MCF 10A (cell line): ENCODE results near the gene ZSCAN20. TPM values are rescaled to one million over a fixed set of nuclear protein-coding genes. Genes with fewer than 3 reads are reported as not detected.
A peak's percentile ranks its signal among the peaks of the same experiment; 100 is the strongest.

Source experiments
- BruUV-seq: library from RNA; stranded (reverse); fragments of 400-500 nt; replicated peaks from 2 replicates; lab custom pipeline; 2021; lab: Mats Ljungman, UMichigan
- CTCF ChIA-PET: fragments of 300-600 bp; sonication (Branson Sonifier 250); formaldehyde crosslinking; extraction: SDS; loops from one replicate; lab custom pipeline; 2021; ENCODE audit warnings: antibody characterized with exemption, inconsistent platforms; lab: Yijun Ruan, JAX
- POLR2A ChIA-PET: fragments of 300-600, 350-650 bp; sonication (Branson Sonifier 250); formaldehyde crosslinking; extraction: SDS; loops from one replicate; lab custom pipeline; 2020; ENCODE audit warnings: antibody characterized with exemption, inconsistent platforms; lab: Yijun Ruan, JAX
- DNase-seq: peaks from one replicate; pipeline ENCODE4 v3.0.0-alpha.2; 2018; ENCODE audit not compliant: unreplicated experiment
- H3K27ac Mint-ChIP-seq: one replicate; pipeline ENCODE4 v1.8.0; 2022; ENCODE audit warnings: mild to moderate bottlenecking, low read depth, mixed read lengths; ENCODE audit not compliant: unreplicated experiment
- H3K27me3 Mint-ChIP-seq: one replicate; pipeline ENCODE4 v1.8.0; 2022; ENCODE audit warnings: mixed read lengths; ENCODE audit not compliant: insufficient read depth, unreplicated experiment
- H3K36me3 Mint-ChIP-seq: one replicate; pipeline ENCODE4 v1.8.0; 2022; ENCODE audit warnings: mild to moderate bottlenecking, moderate library complexity, mixed read lengths; ENCODE audit not compliant: insufficient read depth, unreplicated experiment
- H3K4me1 Mint-ChIP-seq: one replicate; pipeline ENCODE4 v1.8.0; 2022; ENCODE audit warnings: mixed read lengths; ENCODE audit not compliant: insufficient read depth, unreplicated experiment
- H3K4me3 Mint-ChIP-seq: one replicate; pipeline ENCODE4 v1.8.0; 2022; ENCODE audit warnings: mild to moderate bottlenecking, moderate library complexity, mixed read lengths; ENCODE audit not compliant: unreplicated experiment
- H3K9me3 Mint-ChIP-seq: one replicate; pipeline ENCODE4 v1.8.0; 2022; ENCODE audit warnings: mixed read lengths; ENCODE audit not compliant: unreplicated experiment
- CTCF ChIP-seq: fragments of 200-600 bp; IDR thresholded peaks from one replicate; pipeline ENCODE4 v1.8.0; 2022; ENCODE audit warnings: antibody characterized with exemption, mild to moderate bottlenecking; ENCODE audit not compliant: unreplicated experiment
- intact Hi-C: fragments of 100-400 bp; cut with micrococcal nuclease; formaldehyde crosslinking; loops from 2 replicates; pipeline ENCODE4 v1.14.1; 2022
- total RNA-seq: library from RNA; stranded (reverse); gene quantifications from 2 replicates; pipeline ENCODE4 v1.2.3, GENCODE V29; 2022

ZSCAN20 gene
- total RNA-seq, 1 experiment from 2014 or later = 5.1 TPM

GRCh38 chr1:33519240-33519884 is 46.9 kb downstream of the ZSCAN20 start:
- no peak for TF ChIP-seq CTCF
- H3K27me3 Mint-ChIP-seq = peaks cover 26% of the 10 kb centered on the region
- BruUV-seq = no TSS peak
- H3K36me3 Mint-ChIP-seq = no peaks in the 10 kb centered on the region
- H3K27ac Mint-ChIP-seq = no peak overlapping the region
- H3K9me3 Mint-ChIP-seq = no peaks in the 10 kb centered on the region
- intact Hi-C loops = no loop called here
- DNase-seq = peak; percentile 45
- ChIA-PET POLR2A (no interaction called here), CTCF (interaction anchor here (0.6 to 1.4 kb wide), 2 partner anchors 94 to 222 kb away, joined by 3 to 4 read pairs; no protein-coding TSS in a partner anchor)
- no peak overlapping the region for H3K4me3 Mint-ChIP-seq
- H3K4me1 Mint-ChIP-seq = no peaks in the 10 kb centered on the region

- H3K27me3 Mint-ChIP-seq = peaks cover 32% of the 10 kb centered on the region
- no TSS peak for BruUV-seq
- no peaks in the 10 kb centered on the region for H3K4me1 Mint-ChIP-seq
- ChIA-PET POLR2A (no interaction called here), CTCF (no interaction called here)
- H3K27ac Mint-ChIP-seq = no peak overlapping the region
- TF ChIP-seq CTCF = no peak
- no peak overlapping the region for H3K4me3 Mint-ChIP-seq
- intact Hi-C loops = no loop called here
- no peaks in the 10 kb centered on the region for H3K36me3 Mint-ChIP-seq
- no peaks in the 10 kb centered on the region for H3K9me3 Mint-ChIP-seq
- peak; percentile 38 for DNase-seq
These were observed 52.1 kb downstream of the ZSCAN20 start for GRCh38 chr1:33524586-33524985.

GRCh38 chr1:33527934-33528333 is 55.5 kb downstream of the ZSCAN20 start:
- H3K4me3 Mint-ChIP-seq = no peak overlapping the region
- ChIA-PET POLR2A (no interaction called here), CTCF (no interaction called here)
- no peaks in the 10 kb centered on the region for H3K4me1 Mint-ChIP-seq
- intact Hi-C loops = no loop called here
- no TSS peak for BruUV-seq
- H3K9me3 Mint-ChIP-seq = no peaks in the 10 kb centered on the region
- H3K27me3 Mint-ChIP-seq = peaks cover 47% of the 10 kb centered on the region
- H3K27ac Mint-ChIP-seq = no peak overlapping the region
- no peak for DNase-seq
- H3K36me3 Mint-ChIP-seq = no peaks in the 10 kb centered on the region
- no peak for TF ChIP-seq CTCF

GRCh38 chr1:33529957-33530356 is 57.5 kb downstream of the ZSCAN20 start:
- no peak for DNase-seq
- Mint-ChIP-seq H3K36me3 (no peaks in the 10 kb centered on the region), H3K4me3 (no peak overlapping the region), H3K9me3 (no peaks in the 10 kb centered on the region), H3K27me3 (peaks cover 57% of the 10 kb centered on the region), H3K4me1 (no peaks in the 10 kb centered on the region), H3K27ac (no peak overlapping the region)
- intact Hi-C loops = no loop called here
- no TSS peak for BruUV-seq
- no peak for TF ChIP-seq CTCF
- CTCF ChIA-PET = no interaction called here
- POLR2A ChIA-PET = no interaction called here
